HG02885 (cell line): ENCODE results near the gene RGS13.
A peak's percentile ranks its signal among the peaks of the same experiment; 100 is the strongest.

Experiments
- ATAC-seq: cut with Tn5 transposase; IDR thresholded peaks from one replicate; pipeline ENCODE4 v1.9.1; 2021; ENCODE audit warnings: mild to moderate bottlenecking; ENCODE audit not compliant: unreplicated experiment, poor library complexity

The RGS13 gene, protein sequence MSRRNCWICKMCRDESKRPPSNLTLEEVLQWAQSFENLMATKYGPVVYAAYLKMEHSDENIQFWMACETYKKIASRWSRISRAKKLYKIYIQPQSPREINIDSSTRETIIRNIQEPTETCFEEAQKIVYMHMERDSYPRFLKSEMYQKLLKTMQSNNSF

DNA sequence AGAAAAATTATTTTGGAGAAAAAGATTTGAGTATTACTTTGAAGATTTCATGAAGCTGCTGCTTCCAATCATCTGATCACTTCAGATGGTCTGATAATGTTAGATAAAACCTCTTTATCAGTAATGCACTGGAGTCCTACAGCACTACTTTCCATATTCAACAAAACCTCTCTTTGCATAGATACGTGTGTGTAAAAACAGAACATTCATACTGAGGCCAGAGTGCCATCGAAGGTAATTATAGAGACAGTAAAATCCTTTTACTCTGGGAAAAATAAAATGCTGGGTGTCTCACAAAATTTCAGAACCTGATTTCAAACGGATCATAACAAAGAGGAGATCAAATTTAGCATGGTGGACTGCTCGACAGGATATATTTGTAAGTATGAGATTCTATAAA, at the start of gene RGS13:
RGS13 (plus strand) TSS at position 209 of the 400 bp plus-strand sequence. CDS start 8,188 bp downstream, outside the sequence.
- no peak for ATAC-seq

DNA sequence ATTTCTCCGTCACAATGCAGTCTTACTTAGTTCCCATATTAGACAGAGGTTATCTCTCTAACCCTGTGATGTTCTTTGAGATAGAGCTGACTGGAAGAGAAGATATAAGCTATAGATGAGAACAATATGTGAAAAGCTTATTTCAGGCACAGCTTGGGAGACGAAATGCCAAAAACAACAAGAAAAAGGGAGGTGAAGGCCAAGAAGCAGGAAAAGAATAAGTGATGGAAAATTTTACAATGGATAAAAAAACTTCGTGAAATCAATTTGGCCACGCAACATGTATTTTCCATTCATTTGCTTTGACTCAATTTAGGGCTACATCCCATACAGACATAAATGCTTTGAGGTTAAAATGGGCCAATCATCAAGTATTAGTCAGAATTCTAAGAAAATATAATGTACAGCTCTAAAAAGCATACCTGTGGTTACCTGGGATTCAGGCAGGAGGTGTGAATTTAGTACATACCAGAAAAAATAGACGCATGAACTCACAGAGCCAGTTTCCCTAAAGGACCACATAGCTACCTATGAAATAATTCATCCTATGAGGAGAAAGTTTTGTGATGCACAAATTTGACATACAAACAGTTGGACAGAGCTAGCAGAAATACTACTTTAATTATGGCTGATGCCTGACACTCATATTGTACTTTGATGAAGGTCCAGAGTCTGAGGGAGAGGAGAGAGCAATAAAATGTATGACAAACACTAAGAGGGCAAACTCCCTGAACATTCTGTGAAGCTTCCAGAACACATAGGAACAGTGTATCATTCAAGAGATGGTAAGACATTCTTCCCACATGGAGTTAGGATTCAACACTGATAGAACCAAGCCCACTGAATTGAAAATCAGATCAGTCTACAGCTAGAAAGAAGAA, 48.3 kb upstream of the RGS13 start:
- no peak for ATAC-seq

DNA sequence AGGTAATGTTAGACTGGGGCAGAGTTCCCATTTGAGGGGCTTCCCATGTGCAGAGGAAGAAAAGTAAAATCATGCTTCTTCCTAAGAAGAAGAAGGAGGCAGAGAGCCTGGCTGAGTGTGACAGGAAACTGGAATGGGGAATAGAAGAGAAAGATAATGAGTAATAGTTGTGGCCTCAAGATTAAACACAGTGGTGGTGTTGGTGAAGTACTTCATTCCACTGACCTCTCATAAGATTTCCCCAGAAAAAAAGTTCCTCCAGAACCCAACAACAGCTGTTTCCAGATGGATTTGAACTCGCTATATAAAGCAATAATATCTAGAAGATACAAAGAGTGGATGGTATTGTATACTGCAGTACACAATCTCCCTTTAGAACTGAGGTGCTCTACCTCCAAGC, 47.4 kb upstream of the RGS13 start:
- ATAC-seq: no peak

DNA sequence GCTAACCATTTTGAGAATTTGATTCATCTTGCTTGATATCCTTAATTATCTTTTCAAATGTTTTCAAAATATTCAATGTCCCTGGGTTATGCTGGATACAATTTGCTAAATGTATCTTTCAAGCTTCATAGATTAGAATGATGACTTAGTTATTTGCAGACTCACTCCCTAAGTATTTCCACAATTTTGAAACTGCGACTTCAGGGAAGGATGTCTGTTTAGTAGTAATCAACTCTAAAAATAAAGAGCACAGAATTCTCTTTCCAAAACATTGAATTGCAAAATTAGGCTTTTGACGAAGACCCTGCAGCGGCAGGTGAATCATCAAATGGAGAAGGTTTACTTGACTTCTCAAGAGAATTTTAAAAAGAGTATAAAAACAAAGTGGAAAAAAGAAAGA, 46.1 kb upstream of the RGS13 start:
- no peak for ATAC-seq

DNA sequence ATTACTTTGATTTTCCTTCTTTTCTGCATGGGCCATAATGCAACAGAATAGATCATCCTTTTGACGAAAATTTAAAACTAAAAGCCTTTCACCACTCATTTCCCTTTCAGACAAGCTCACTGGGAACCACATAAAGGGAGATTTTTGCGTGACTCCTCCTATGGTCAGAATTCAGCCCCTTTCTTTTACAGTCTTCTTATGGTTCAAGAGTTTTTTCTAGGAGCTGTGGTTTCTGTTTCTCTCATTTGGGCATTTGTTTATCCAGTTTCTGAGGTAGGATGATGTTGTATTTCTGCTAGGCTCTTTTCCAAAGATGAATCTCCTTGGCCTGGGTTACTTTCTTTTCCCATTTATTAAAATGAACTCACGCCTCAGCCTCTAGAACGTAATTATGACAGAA, 43.4 kb upstream of the RGS13 start:
- ATAC-seq: peak; percentile 42

DNA sequence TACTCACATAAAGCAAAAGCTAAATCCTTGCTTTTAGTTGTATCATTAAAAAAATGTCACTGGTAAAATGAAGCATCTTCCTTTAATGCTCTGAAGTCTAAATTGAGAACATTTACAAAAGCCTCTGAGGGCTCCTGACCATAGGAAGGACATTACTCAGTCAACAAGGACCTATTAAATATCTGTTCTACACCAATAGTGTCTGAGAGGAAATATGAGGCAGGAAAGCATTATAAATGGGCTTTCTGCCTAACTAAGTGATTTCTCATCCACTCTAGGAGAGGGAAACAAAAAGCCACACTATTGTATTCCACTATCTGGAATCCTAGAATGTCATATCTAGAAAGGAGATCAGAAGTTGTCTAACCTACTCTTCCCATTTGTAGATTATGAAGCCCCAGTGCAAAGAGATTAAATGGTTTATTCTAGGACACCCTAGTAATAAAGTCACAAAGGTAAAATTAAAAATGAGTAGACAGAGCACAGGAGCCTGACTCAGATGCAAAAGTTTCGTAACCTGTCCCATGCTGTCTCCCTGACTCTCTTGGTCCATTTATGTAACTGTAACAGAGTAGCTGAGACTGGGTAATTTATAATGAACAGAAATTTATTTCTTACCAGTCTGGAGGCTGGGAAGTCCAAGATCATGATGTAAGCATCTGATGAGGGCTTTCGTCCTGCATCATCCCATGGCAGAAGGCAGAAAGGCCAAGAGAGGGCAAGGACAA, 42.8 kb upstream of the RGS13 start:
- no peak for ATAC-seq

DNA sequence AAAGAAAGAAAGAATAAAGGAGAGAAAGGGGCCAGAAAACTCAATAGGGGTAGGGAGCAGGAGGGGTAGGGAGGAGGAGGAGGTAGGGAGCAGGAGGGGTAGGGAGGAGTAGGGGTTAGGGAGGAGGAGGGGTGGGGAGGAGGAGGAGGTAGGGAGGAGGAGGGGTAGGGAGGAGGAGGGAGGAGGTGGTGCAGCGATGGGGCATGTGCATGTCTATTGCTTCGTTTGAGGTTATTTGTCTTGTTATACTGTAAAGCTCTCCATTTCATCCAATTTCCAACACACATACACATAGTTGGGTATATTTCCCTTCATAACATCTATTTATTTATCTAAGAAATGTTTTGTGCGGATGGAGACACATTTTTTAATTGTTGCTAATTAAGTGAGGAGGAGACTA, 40.6 kb upstream of the RGS13 start:
- ATAC-seq: no peak

DNA sequence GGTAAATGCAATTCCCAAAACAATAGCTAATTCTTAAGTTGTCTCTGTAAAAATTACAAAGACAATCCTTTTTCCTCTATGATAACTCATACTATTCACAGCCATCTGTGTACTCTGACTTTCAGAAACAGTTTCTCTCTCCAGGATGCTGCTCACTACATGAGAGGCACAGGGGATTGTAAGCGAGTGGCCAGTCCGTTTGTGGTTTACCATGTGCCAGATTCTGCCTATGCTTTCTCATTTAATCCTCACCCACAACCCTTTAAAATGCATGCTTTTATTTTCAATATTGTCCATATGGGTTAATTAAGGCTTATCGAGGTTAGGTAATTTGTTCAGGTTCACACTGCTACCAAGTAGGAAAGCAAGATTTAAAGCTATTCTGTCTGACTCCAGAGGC, 37.4 kb upstream of the RGS13 start:
- peak; percentile 31 for ATAC-seq

DNA sequence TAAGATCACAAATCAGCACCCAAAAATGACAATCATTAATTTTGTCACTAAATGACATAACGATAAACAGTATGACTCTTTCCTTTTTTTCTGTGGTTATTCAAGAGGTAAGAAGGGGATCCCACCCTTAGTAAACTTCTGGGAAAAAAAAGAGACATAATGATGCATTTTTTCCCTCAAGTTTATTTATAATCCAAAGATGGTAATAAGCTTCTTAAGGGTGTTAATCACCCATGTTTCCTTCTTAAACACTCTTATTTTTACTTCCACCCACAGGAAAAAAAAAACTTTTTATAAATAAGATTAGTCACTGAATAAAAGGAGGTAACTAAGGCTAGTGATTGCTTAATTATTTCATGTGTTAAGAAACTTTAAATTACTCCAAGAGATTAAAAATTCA, 35.7 kb upstream of the RGS13 start:
- ATAC-seq: no peak

DNA sequence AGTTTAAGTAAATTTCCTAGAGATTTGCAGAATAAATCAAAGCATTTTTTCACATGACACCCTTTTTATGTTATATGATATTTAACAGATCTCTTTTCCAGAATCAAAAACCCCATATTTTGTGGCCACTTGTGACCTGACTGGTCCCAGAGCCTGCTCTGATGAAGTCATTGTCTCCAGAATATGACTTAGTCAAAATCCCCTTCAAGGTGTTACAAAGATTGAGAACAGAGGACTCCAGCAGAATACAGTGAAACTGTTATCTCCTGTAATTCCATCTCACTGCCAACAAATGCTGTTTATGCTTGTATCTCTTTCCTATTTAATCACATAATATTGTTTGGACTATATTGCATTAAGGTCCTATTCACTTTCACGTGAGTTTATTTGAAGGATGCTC, 34.8 kb upstream of the RGS13 start:
- peak; percentile 55 for ATAC-seq

DNA sequence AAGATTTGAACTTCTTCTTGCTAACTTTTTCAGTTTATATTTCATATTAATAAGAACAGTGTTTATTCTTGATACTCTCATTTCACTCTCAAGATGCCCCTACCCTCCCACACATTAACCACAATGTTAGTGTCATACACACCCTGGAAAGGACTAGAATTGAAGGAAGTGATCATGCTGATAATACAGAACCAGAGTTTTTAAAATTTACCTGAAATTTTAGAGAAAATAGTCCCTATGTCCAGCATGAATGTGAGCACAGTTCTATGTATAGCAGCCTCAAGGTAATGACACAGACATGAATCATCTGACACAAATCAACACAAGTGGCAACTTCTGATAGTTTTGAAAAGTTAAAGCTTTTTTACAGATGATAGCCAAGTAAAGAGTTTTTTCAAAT, 34.4 kb upstream of the RGS13 start:
- ATAC-seq: peak; percentile 40

DNA sequence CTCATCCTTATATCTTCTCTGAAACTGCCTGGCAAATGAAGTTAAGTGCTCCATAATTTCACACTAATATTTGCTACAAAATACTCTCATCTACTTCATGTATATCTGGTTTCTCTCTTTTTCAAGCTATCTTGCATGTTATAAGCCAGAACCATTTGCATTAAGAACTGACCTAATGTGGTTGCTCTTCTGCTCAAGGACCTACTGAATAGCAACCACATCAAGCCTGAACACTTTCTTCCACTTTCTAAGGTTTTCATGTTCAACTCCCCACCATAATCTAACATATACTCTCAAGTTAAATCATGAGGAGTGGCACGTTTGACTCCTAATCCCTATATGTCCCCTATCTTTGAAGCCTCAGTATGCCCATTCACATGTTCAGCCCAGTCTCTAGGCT, 33.2 kb upstream of the RGS13 start:
- peak; percentile 32 for ATAC-seq

DNA sequence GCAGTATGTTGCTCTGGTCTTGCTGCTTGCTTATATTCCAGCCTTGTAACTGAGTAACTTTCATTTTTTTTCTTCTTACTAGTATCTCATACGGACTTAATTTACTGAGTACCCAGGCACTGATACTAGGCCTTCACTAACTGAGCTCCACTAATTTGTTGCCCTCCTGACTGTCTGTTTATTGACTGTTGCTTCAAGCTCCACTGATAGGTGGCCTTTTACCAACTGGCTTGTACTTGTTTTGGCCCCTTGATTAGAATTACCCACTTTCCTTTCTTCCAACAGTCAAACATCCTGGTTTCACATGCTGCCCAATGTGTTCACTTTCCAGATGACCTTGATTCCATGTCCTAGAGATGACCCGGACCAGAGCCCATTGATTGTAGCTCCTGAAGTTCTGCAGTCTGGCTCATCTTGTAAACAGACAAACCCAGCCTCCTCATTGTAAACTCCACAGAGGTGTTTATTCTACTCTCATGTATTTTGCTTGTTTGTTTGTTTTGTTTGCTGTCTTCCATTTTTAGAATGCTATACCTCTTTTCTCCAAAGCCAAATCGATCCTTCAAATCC, 32.6 kb upstream of the RGS13 start:
- no peak for ATAC-seq

DNA sequence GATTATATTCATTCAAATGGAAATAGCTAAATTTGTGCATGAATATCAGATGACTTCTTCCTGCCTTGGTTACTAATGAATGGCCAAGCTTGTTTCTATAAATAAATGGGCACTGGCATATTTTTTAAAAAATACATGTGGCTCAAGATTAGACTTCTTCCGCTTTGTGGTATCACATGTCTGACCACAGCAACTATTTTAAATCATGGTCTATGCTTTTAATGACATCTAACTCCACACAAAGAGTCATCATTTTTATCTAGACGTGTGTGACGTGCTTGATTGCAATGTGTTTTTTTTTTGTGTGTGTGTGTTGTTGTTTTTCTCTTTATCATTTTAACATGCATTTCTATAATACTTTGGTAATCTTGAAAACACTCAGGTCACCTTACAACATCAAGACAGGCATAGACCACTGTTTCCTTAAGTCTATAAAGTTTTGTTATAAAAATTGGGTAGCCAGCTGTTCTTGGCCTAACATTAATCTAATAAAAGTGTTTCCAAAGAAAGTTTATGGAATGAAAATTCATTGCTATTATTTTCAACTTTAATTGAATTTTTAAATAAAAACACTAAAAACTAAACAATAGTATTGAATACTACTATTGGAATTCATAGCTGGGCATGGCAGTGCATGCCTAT, 30.8 kb upstream of the RGS13 start:
- ATAC-seq: peak; percentile 30

DNA sequence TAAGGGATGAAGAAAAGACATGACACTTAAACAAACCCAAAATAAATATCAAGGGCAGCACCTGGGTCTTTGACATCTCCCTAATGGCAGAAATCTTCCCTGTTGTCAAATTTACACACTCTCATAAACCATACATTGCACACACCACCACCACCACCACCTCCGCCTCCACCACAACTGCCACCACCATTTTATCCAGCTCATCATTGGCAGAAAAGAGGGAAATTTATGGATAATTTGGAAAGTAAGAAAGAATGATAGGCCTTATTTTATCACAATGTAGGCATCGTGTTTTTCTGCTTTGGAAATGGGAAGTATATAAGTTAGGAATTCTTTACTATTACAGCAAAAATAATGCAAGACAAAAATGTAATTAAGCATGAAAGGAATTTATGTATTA, 27.3 kb upstream of the RGS13 start:
- ATAC-seq: no peak

DNA sequence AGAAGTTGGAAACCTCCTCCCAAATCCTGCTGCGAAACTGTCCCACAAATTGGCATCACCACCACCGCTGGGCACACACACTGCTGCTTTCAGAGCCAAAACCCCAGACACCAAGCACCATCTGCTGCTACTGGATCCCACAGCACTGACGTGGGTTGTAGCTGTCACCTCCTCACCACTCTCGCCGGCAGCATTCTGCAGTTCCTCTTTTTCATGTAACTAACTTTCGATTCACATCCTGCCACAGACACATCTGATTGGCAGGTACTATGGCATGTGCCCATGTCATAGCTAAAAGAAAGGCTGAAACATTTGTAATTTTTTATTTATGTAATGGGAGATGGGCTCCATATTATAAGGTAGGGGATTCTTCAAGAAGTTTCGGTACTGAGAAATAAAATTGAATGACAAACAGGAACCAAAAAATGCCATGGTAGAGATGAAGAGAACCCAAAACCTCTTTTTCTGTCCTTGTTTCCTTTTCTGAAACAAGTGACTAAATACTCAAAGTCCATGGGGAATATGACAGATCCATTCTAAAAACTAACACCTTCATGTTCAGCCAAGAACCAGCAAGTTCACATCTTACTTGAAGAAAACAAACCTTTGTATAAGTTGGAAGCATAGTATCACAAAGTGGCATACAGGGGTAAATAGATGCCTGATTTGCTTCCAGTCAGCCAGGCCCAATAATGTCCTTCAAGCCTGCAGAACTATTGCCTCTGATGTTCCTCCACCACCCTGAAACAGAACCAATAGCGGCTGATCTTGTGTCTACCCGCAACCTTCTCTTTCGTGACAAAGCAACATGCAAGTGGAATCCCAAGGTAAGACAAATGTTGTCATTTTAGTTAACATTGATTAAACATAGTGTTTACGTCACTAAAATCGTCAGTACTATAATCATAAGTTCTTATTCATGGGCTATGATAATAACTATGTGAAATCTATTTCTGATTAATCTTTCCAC, 26.6 kb upstream of the RGS13 start:
- peak; percentile 99 for ATAC-seq

DNA sequence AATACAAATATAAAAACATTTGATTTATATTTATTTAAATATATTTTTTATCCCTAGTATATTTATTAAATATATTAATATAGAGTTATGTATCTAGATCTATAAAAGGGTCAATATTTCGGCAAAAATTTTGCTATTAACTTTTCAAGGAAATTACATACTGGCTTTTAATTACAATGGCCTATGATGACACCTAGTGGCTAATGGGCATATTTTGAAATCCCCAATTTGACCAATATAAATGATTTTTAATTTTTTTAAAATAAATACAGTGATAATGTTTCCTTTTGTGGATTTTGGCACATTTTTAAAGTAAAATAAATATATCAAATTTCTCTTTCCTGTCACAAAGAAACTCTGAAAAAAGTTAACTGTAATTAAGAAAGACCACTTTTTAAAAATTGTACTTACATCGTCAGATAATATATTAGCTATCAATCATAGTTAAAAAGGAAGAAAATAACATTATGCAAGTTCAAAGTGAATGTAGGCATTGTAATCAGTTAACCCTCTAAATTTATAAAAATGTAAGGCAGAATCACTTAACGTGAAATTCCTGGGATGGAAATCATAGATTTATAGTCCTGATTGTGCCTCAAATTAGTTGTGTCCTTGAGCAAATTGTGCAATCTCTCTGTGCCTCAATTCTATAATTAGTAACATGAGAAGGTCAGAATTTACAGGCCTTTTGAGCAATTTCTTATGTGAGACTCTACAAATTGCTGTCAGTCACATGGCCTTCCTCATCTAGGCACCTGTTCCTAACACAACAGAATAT, 25.6 kb upstream of the RGS13 start:
- ATAC-seq: no peak

DNA sequence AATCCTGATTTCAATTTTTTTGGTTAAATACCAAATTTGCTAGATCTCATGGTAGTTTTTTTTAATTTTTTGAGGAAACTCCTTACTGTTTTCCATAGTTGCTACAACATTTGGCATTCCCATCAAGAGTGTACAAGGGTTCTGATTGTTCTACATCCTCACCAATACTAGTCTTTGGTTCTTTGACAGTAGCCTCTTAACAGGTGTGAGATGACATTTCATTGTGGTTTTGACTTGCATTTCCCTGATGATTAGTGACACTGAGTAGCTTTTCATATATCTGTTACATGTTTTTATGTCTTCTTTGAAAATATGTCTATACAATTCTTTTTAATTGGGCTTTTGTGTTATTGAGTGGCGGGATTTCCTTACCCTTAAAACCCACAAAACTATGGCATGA, 20.9 kb upstream of the RGS13 start:
- peak; percentile 49 for ATAC-seq
